ENCODE results near the gene USP1. TPM values are rescaled to one million over a fixed set of nuclear protein-coding genes. Genes with fewer than 3 reads are reported as not detected.

The USP1 gene
- total RNA-seq, 1 donor from 2014 or later, result 20.0 TPM

DNA sequence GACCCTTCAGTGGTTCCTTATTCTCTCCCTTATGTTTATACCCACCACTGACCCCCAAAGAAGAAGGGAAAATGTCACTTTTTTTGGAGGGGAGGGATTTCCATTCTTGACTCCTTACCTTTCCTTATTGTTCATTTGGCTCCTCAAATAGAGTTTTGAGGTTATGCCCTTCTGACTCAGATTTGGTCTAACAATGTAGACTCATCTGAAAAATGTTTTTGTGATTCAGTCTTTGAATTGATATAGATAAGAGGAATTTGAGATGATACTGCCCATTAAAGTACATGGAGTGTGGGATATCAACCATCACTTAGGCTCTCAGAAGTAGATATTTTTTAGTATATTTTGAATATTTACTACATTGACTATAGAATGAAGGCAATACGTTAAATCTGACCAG, 16.1 kb downstream of the USP1 start:
- TF ChIP-seq, protein P1, sequence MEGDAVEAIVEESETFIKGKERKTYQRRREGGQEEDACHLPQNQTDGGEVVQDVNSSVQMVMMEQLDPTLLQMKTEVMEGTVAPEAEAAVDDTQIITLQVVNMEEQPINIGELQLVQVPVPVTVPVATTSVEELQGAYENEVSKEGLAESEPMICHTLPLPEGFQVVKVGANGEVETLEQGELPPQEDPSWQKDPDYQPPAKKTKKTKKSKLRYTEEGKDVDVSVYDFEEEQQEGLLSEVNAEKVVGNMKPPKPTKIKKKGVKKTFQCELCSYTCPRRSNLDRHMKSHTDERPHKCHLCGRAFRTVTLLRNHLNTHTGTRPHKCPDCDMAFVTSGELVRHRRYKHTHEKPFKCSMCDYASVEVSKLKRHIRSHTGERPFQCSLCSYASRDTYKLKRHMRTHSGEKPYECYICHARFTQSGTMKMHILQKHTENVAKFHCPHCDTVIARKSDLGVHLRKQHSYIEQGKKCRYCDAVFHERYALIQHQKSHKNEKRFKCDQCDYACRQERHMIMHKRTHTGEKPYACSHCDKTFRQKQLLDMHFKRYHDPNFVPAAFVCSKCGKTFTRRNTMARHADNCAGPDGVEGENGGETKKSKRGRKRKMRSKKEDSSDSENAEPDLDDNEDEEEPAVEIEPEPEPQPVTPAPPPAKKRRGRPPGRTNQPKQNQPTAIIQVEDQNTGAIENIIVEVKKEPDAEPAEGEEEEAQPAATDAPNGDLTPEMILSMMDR (IDR thresholded peaks at IDR 0.05; ENCODE audit: unreplicated experiment), result no peak
- Mint-ChIP-seq H3K27me3 (ENCODE audit: unreplicated experiment) (no peaks in the 10 kb centered on the region), H3K27ac (ENCODE audit: unreplicated experiment) (no peak overlapping the region), H3K4me3 (ENCODE audit: unreplicated experiment) (no peak overlapping the region), H3K36me3 (ENCODE audit: low read depth, unreplicated experiment) (peaks cover 11% of the 10 kb centered on the region), H3K9me3 (ENCODE audit: unreplicated experiment) (no peaks in the 10 kb centered on the region), H3K4me1 (ENCODE audit: unreplicated experiment) (no peaks in the 10 kb centered on the region)
- DNase-seq (ENCODE audit: low spot score), result no peak

DNA sequence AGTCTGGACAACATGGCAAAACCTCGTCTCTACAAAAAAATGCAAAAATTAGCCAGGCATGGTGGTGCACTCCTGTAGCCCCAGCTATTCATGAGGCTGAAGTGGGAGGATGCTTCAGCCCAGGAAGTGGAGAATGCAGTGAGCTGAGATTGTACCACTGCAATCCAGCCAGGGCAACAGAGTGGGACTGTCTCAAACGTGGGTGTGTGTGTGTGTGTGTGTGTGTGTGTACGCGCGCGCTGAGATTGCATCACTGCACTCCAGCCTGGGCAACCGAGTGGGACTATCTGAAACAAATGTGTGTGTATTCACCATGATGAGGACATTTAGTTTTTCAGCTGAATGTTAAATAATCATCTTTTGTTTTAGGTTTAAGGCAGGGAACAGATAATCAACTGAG, 21.1 kb downstream of the USP1 start:
- Mint-ChIP-seq H3K36me3 (ENCODE audit: low read depth, unreplicated experiment) (peaks cover under 1% of the 10 kb centered on the region), H3K4me1 (ENCODE audit: unreplicated experiment) (no peaks in the 10 kb centered on the region), H3K9me3 (ENCODE audit: unreplicated experiment) (no peaks in the 10 kb centered on the region), H3K4me3 (ENCODE audit: unreplicated experiment) (no peak overlapping the region), H3K27me3 (ENCODE audit: unreplicated experiment) (no peaks in the 10 kb centered on the region), H3K27ac (ENCODE audit: unreplicated experiment) (no peak overlapping the region)
- TF ChIP-seq, protein P1 (IDR thresholded peaks at IDR 0.05; ENCODE audit: unreplicated experiment), result no peak
- DNase-seq (ENCODE audit: low spot score), result no peak

DNA sequence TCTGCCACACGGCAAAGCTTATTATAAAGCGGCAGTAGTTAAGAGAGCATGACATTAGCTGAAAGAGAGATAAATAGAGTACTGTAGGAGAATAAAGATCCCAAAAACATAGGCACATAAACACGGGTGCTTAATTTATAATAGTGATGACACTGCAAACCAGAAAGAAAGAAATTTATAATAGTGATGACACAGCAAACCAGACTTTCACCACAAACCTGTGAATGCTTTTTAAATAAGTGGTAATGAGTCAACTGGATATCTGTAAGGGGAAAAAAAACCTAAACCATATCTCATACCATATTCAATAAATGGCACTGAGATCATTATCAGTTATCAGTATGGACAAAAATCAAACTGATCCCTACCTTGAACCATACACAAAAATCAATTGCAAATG, 25.5 kb downstream of the USP1 start:
- Mint-ChIP-seq H3K27ac (ENCODE audit: unreplicated experiment) (no peak overlapping the region), H3K4me1 (ENCODE audit: unreplicated experiment) (no peaks in the 10 kb centered on the region), H3K27me3 (ENCODE audit: unreplicated experiment) (no peaks in the 10 kb centered on the region), H3K36me3 (ENCODE audit: low read depth, unreplicated experiment) (no peaks in the 10 kb centered on the region), H3K4me3 (ENCODE audit: unreplicated experiment) (no peak overlapping the region), H3K9me3 (ENCODE audit: unreplicated experiment) (no peaks in the 10 kb centered on the region)
- no peak for DNase-seq (ENCODE audit: low spot score)
- TF ChIP-seq, protein P1 (IDR thresholded peaks at IDR 0.05; ENCODE audit: unreplicated experiment), result no peak

DNA sequence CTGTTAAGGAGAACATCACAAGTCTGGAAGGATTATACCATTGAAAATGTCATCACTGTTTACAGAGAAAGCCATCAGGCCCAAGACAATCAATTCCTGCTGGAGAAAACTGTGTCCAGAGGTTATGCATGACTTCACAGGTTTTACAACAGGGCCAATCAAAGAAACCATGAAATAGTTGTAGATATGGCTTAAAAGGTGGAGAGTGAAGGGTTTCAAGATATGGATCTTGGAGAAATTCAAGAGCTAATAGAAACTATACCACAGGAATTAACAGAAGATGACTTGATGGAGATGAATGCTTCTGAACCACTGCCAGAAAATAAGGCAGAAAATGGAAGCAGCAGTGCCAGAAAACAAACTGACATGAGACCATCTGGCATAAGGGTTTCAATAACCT, 30.2 kb downstream of the USP1 start:
- peaks cover 29% of the 10 kb centered on the region for H3K36me3 Mint-ChIP-seq (ENCODE audit: low read depth, unreplicated experiment)
- DNase-seq (ENCODE audit: low spot score), result no peak
- H3K9me3 Mint-ChIP-seq (ENCODE audit: unreplicated experiment), result no peaks in the 10 kb centered on the region
- H3K4me1 Mint-ChIP-seq (ENCODE audit: unreplicated experiment), result no peaks in the 10 kb centered on the region
- H3K27me3 Mint-ChIP-seq (ENCODE audit: unreplicated experiment), result no peaks in the 10 kb centered on the region
- H3K27ac Mint-ChIP-seq (ENCODE audit: unreplicated experiment), result no peak overlapping the region
- TF ChIP-seq, protein P1 (IDR thresholded peaks at IDR 0.05; ENCODE audit: unreplicated experiment), result no peak
- H3K4me3 Mint-ChIP-seq (ENCODE audit: unreplicated experiment), result no peak overlapping the region

DNA sequence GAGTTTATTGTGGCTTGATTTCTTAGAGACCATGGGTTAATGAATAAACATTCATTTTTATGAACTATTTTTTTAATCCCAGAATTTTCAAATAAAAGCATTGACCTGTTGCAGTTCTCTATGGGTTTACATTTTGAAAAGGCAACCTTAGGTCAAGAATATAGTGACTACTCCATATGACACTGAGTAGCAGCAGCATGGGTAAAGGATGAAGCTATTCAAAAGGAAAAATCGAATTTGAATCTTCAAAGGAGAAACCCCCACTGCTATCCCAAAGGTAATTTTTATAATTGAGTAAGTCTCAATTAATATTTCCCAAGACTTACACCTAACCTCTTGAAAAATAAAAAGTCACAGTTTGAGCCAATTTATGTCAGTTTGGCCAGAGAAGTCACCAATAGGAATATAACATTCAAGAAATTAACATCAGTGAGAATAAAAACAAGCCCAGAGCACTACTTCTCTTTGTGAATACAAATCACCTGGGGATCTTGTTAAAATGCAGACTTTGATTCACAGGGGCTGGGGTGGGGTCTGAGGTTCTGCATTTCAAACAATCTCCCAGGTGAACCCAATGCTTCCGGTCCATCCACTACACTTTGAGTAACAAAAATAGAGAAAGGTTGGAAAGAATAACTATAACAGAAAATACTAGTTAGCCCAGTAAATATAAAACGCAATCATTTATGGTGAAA, 39.8 kb downstream of the USP1 start:
- H3K27me3 Mint-ChIP-seq (ENCODE audit: unreplicated experiment), result no peaks in the 10 kb centered on the region
- TF ChIP-seq, protein P1 (IDR thresholded peaks at IDR 0.05; ENCODE audit: unreplicated experiment), result no peak
- no peaks in the 10 kb centered on the region for H3K9me3 Mint-ChIP-seq (ENCODE audit: unreplicated experiment)
- H3K36me3 Mint-ChIP-seq (ENCODE audit: low read depth, unreplicated experiment), result no peaks in the 10 kb centered on the region
- no peak for DNase-seq (ENCODE audit: low spot score)
- H3K27ac Mint-ChIP-seq (ENCODE audit: unreplicated experiment), result no peak overlapping the region
- no peaks in the 10 kb centered on the region for H3K4me1 Mint-ChIP-seq (ENCODE audit: unreplicated experiment)
- H3K4me3 Mint-ChIP-seq (ENCODE audit: unreplicated experiment), result no peak overlapping the region
